GM12865 (cell line): ENCODE results near the gene SLC22A6.
A peak's percentile ranks its signal among the peaks of the same experiment; 100 is the strongest.

Source experiments
- DNase-seq: peaks from one replicate; pipeline ENCODE4 v3.0.0; 2010; ENCODE audit warnings: low read depth
- H3K4me3 ChIP-seq: 2 replicates; pipeline ENCODE4 v1.5.1; 2011; ENCODE audit warnings: mild to moderate bottlenecking, low read depth, low read length, control low read depth
- TF ChIP-seq, protein P1 (sequence below): IDR thresholded peaks from 2 replicates; pipeline ENCODE4 v1.5.1; 2011; ENCODE audit warnings: low read length, control low read depth, low read depth, inconsistent platforms; ENCODE audit not compliant: insufficient read depth; ENCODE audit errors: missing control alignments

The SLC22A6 gene

DNA sequence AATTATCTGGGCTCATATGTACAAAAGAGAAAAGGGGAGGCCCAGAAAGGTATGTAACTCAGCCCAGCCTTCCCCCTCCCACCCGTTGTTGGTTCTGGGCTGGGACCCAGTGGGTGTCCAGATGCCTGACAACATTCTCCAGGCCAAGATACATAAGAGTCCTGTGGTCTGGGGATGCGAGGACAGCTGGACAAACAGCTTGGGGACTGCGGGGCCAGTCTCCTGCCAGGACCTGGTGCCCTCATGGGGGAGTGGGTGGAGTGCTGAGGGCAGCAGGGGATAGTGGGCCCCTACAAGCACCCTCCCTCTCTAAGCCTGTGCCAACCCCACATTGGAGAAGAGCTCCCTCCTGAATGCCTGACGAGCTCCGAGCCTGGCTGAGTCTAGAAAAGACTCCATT lies 3.5 kb upstream of the SLC22A6 start:
- TF ChIP-seq, protein P1, sequence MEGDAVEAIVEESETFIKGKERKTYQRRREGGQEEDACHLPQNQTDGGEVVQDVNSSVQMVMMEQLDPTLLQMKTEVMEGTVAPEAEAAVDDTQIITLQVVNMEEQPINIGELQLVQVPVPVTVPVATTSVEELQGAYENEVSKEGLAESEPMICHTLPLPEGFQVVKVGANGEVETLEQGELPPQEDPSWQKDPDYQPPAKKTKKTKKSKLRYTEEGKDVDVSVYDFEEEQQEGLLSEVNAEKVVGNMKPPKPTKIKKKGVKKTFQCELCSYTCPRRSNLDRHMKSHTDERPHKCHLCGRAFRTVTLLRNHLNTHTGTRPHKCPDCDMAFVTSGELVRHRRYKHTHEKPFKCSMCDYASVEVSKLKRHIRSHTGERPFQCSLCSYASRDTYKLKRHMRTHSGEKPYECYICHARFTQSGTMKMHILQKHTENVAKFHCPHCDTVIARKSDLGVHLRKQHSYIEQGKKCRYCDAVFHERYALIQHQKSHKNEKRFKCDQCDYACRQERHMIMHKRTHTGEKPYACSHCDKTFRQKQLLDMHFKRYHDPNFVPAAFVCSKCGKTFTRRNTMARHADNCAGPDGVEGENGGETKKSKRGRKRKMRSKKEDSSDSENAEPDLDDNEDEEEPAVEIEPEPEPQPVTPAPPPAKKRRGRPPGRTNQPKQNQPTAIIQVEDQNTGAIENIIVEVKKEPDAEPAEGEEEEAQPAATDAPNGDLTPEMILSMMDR, result no peak
- no peak overlapping the region for H3K4me3 ChIP-seq
- DNase-seq, result no peak

DNA sequence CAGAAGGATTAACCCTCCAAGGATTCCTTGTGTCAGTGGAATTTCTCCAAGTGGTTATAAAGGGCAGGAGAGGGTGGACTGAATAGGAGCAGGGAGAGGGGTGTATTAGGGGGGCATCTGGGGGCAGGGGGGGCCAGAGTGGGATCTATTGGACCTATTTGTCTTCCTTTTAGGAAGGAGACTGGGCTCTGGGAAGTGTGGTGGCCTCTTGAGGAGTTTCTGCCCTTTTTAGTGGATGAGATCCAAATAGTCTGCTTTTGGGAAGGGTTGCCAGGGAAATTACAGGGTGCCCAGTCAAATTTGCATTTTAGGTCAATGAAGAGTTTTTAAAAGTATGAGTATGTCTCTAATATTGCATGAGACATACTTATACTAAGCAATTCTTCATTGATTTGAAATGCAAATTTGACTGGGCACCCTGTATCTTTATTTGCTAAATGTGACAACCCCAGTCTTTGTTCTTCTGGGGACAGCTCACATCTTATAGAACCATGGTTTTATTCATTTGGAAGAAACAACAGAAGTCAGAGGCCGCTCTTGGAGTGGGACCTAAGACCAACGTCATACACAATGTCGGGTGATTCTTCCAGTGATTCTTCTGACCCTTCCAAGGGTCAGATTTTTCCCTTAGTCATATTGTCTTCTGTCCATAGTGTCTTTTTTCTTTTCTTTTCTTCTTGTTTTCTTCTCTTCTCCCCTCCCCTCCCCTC lies 429 bp upstream of the SLC22A6 start:
- DNase-seq, result no peak
- TF ChIP-seq, protein P1, result no peak
- no peak overlapping the region for H3K4me3 ChIP-seq

DNA sequence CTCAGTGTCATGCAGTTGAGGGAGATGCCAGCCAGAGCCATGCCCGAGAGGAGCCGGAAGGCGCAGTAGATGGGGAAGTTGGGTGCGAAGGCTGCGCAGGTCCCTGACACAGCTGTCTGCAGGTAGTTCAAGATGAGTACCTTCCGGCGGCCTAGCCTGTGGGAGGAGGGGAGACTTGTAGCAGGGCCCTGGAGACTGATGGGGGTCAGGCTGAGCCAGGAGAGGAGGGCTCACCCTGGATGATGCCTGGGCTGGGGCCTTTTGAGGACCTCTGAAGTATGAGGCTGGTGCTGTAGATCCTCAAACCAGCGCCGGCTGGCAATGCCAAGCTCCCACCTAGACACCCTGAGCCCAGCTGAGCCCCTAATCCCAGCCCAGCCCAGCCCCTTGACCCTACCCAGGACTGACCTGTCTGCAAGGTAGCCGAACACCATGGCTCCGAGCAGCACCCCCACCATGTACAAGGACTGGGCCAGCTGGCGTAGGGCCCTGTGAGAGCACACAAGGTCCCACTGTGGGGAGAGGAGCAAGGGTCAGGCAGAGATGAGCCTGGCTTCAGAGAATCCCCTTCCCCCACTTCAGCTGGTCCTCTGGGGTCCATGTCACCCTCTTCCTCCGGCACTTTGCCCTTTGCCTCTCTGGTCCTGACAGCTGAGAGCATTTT lies 1.1 kb downstream of the SLC22A6 start:
- no peak overlapping the region for H3K4me3 ChIP-seq
- DNase-seq, result no peak
- TF ChIP-seq, protein P1, result no peak

DNA sequence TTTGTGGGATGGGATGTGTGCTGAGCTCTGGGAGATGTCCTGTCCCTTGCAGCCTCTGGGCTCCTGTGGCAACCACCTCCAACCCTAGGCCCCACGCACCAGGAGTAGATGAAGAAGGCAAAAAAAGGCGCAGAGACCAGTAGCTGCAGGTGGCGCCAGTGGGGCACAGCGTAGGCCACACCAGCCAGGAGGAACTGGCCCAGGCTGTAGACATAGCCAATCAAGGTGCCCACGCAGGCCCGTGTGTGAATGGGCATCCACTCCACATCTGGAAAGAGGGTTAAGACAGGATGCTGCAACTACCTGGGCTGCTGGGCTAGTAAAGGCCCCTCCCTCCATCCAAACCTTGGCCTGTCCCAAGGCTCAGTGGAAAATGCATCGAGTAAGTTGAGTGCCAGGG lies 3.0 kb downstream of the SLC22A6 start:
- no peak for DNase-seq
- no peak overlapping the region for H3K4me3 ChIP-seq
- TF ChIP-seq, protein P1, result no peak

DNA sequence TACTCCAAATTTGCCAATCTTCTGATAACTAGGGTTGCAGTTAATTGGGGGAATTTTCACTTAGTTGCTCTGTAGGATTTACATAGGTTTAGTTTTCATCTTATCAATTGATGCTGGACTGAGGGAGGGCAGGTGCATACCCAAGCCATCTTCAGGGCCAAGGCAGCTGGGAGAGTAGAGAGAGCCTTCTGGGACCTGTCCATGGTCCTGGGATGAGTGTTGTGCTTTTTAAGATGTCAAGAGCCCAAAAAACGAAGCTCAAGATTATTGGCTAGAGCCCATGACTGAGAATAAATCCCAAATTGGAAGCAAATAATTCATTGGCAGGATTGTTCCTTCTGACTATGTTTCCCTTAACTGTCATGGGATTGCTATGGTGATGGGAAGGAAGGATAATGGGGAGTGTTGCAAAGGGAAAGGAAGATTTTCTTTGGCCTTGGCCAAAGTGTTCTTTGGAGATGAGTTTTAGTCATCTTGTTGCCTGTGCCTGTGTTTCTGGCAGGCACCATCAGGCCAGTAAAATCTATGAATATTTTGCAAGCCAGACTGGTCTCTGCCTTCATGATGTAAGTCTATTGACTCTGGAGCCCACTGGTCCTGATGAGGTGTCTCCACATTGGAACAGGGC lies 4.5 kb downstream of the SLC22A6 start:
- TF ChIP-seq, protein P1, result no peak
- DNase-seq, result no peak
- no peak overlapping the region for H3K4me3 ChIP-seq

DNA sequence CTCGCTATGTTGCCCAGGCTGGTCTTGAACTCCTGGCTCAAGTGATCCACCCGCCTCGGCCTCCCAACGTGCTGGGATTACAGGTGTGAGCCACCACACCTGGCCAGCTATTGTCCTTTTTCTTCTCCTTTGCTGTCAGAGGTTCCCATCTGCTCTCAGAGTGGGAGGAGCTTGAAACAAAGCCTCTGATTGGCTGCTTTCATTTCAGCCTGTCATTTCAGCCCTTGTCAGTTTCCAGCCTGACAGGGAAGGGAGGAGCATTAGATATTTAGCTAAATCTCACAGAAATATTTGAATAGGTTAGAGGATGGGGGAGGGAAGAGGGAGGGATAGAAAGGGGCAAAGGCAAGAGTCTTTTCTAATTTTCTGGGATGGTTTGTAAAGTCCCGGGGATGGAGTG lies 8.7 kb downstream of the SLC22A6 start:
- peak; percentile 8 for DNase-seq
- no peak overlapping the region for H3K4me3 ChIP-seq
- TF ChIP-seq, protein P1, result no peak
